CD4-positive, alpha-beta memory T cell (primary cell): Measurements from ENCODE around the gene SLC35G2. TPM values are rescaled to one million over a fixed set of nuclear protein-coding genes. Genes with fewer than 3 reads are reported as not detected.
A peak's percentile ranks its signal among the peaks of the same experiment; 100 is the strongest.

Experiments
- CTCF ChIA-PET: fragments of 350-600 bp; sonication (Branson Sonifier 250); formaldehyde crosslinking; loops from one replicate; lab custom pipeline; 2021; ENCODE audit warnings: inconsistent platforms; ENCODE audit not compliant: partially characterized antibody; lab: Charles Lee
- POLR2A ChIA-PET: fragments of 350-600 bp; sonication (Branson Sonifier 250); formaldehyde crosslinking; loops from one replicate; lab custom pipeline; 2021; ENCODE audit not compliant: partially characterized antibody; lab: Charles Lee
- DNase-seq, 5 donors: peaks; one replicate each; pipeline versions ENCODE4 v3.0.0 to v3.0.0-alpha.2; 2020 to 2022; ENCODE audit warnings: mixed read lengths in 1 of 5
- H3K27ac ChIP-seq: one replicate; pipeline ENCODE4 v1.7.0; 2013; ENCODE audit warnings: low read depth, low read length
- H3K27me3 ChIP-seq: 2 replicates; pipeline ENCODE4 v1.7.0; 2013; ENCODE audit warnings: mild to moderate bottlenecking, low read length, moderate library complexity; ENCODE audit not compliant: insufficient read depth
- H3K36me3 ChIP-seq: 2 replicates; pipeline ENCODE4 v1.7.0; 2013; ENCODE audit warnings: mild to moderate bottlenecking, low read length, moderate library complexity; ENCODE audit not compliant: insufficient read depth
- H3K4me1 ChIP-seq: 2 replicates; pipeline ENCODE4 v1.7.0; 2013; ENCODE audit warnings: mild to moderate bottlenecking, low read length, moderate library complexity; ENCODE audit not compliant: insufficient read depth
- H3K4me3 ChIP-seq, 2 donors: one replicate each; pipeline ENCODE4 v1.7.0; 2013; ENCODE audit warnings: low read length in 2 of 2, mild to moderate bottlenecking in 1 of 2
- H3K9me3 ChIP-seq, 2 donors: one replicate each; pipeline ENCODE4 v1.7.0; 2013; ENCODE audit warnings: low read length in 2 of 2, control low read depth in 1 of 2; ENCODE audit not compliant: control insufficient read depth in 1 of 2
- H3K27ac Mint-ChIP-seq, 7 donors: one replicate each; pipeline ENCODE4 v1.8.0; 2020 to 2021; ENCODE audit warnings: mixed read lengths in 7 of 7, mild to moderate bottlenecking in 6 of 7, inconsistent platforms in 3 of 7, moderate library complexity in 3 of 7
- H3K27me3 Mint-ChIP-seq, 2 donors: one replicate each; pipeline ENCODE4 v1.8.0; 2020 to 2021; ENCODE audit warnings: mixed read lengths in 2 of 2
- H3K36me3 Mint-ChIP-seq, 2 donors: one replicate each; pipeline ENCODE4 v1.8.0; 2020 to 2021; ENCODE audit warnings: mixed read lengths in 2 of 2, inconsistent platforms in 1 of 2, mild to moderate bottlenecking in 1 of 2
- H3K4me1 Mint-ChIP-seq, 4 donors: one replicate each; pipeline ENCODE4 v1.8.0; 2020 to 2021; ENCODE audit warnings: mixed read lengths in 4 of 4, mild to moderate bottlenecking in 1 of 4
- H3K4me3 Mint-ChIP-seq, 8 donors: one replicate each; pipeline ENCODE4 v1.8.0; 2020 to 2021; ENCODE audit warnings: mixed read lengths in 8 of 8, mild to moderate bottlenecking in 7 of 8, moderate library complexity in 6 of 8, inconsistent platforms in 3 of 8
- H3K9me3 Mint-ChIP-seq, 8 donors: one replicate each; pipeline ENCODE4 v1.8.0; 2020 to 2021; ENCODE audit warnings: mixed read lengths in 8 of 8, mild to moderate bottlenecking in 5 of 8, inconsistent platforms in 3 of 8, moderate library complexity in 1 of 8
- intact Hi-C: fragments of 100-400 bp; cut with micrococcal nuclease; formaldehyde crosslinking; loops from one replicate; pipeline ENCODE4 v1.15.1; 2023
- polyA plus RNA-seq, 2 donors: library from polyadenylated mRNA; unstranded; fragments of 300-500 nt; fragmentation: Illumina TruSeq; gene quantifications; one replicate each; pipeline ENCODE4 v1.2.3, GENCODE V29; 2021
- total RNA-seq, 2 experiments: library from RNA; stranded (reverse); gene quantifications; one replicate each; pipeline ENCODE4 v1.2.3, GENCODE V29; 2021

SLC35G2 gene
- total RNA-seq (under 1 TPM; 0.17 to 0.42 TPM), polyA plus RNA-seq (under 1 TPM; 0.26 to 0.38 TPM)

DNA sequence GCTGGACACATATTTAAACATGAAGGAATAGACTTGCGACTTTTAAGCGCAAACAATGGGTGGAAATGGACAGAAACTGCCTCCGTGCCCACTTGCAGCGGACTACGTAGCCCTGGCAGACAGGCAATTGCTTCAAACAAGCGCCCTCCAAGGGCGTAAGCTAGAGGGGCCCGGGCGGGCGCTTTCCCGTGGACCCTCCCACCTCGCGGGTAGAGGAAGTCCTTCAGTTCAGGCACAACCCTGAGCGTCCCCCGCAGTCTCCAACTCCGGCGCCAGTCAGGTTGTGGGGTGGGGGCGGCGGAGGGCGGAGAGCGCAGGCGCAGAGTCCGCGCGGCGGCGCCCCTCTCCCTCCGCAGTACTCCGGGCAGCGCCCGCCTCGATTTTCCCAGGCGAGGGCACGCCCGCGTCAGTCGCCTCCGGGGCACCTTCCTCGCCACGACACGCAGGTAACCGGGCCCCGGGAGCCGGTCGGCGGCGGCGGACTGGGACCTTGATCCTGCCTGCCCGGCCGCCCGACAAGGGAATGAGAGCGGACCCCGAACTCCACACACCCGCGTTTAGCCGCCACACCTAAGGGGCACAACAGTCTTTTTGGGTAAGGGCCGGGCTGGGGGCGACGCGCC, at the start of gene SLC35G2:
SLC35G2 (plus strand) TSS at position 358 of the 623 bp plus-strand sequence. CDS start 35,335 bp downstream, outside the sequence.
- ChIA-PET POLR2A (interaction anchor here (0.9 kb wide), 1 partner anchor 43 kb away, joined by 3 read pairs; the partner anchor contains the start of gene NCK1), CTCF (no interaction called here)
- peaks cover 13% of the 10 kb centered on the region for H3K27me3 ChIP-seq
- peak within 1 kb of the TSS; percentile 50 to 63 for H3K4me3 ChIP-seq
- Mint-ChIP-seq H3K4me3 (peak within 1 kb of the TSS; percentile 83 to 94 (median 89)), H3K36me3 (no peaks in the 10 kb centered on the region), H3K27me3 (peaks cover 18 to 39% of the 10 kb centered on the region in 2 donors), H3K9me3 (peaks cover 0 to 10% (median 5%) of the 10 kb centered on the region in 8 donors), H3K27ac (peak within 1 kb of the TSS in 4 of 7 donors; percentile 11 to 65 (median 42)), H3K4me1 (peaks cover 14 to 21% (median 18%) of the 10 kb centered on the region in 4 donors)
- no peaks in the 10 kb centered on the region for H3K36me3 ChIP-seq
- intact Hi-C loops = loop anchor here (2.0 kb wide), 1 partner anchor 66 kb away; the partner anchor contains the start of gene STAG1
- no peaks in the 10 kb centered on the region for H3K9me3 ChIP-seq
- peak; percentile 4 to 44 (median 18) for DNase-seq
- H3K4me1 ChIP-seq = peaks cover 17% of the 10 kb centered on the region
- H3K27ac ChIP-seq = no peak within 1 kb of the TSS

DNA sequence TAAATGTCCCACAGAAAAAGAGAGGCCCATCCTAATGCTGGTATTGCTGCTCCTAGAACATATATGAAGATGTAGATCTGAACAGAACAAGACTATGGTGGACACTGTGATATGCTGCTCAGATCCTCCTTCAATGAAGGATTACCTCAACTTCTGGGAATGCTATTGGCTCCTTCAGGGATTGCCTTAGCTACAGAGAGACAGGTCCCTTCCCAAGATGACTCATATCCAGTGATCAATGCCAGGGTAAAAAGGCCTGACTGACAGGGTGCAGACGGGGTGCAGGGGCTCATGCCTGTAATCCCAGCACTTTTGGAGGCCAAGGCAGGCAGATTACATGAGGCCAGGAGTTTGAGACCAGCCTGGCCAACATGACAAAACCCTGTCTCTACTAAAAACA, 46.2 kb upstream of the SLC35G2 start:
- Mint-ChIP-seq H3K4me1 (no peaks in the 10 kb centered on the region), H3K27me3 (no peaks in the 10 kb centered on the region), H3K9me3 (peaks cover 0 to 1% (median 0%) of the 10 kb centered on the region in 8 donors), H3K36me3 (no peaks in the 10 kb centered on the region), H3K27ac (no peak overlapping the region), H3K4me3 (no peak overlapping the region)
- CTCF ChIA-PET = interaction anchor here (0.9 to 1.0 kb wide), 2 partner anchors 9 to 242 kb away, joined by 3 to 4 read pairs; no protein-coding TSS in a partner anchor
- no peak overlapping the region for H3K4me3 ChIP-seq
- H3K27me3 ChIP-seq = no peaks in the 10 kb centered on the region
- no peak for DNase-seq
- POLR2A ChIA-PET = interaction anchor here (1.5 kb wide), 1 partner anchor 20 kb away, joined by 3 read pairs; no protein-coding TSS in a partner anchor
- intact Hi-C loops = no loop called here
- H3K27ac ChIP-seq = no peak overlapping the region
- H3K36me3 ChIP-seq = no peaks in the 10 kb centered on the region
- H3K4me1 ChIP-seq = no peaks in the 10 kb centered on the region
- H3K9me3 ChIP-seq = no peaks in the 10 kb centered on the region

DNA sequence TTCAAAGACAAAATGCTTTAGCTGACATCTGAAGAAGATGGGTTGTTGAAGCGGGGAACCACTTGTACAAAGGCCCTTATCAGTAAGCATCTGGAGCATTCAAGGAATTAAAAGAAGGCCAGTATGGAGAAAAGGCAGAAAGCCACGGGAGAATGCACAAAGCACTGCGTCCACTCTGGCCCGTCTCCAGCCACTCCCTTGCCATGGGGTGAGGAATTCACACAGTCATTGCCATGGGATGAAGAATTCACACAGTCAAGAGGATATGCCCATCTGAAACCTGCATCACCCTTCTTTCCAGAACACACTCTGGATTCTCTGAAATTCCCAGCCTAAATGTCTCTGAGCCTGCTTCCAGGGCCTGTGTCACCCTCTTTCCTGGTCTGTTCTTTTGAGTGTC, 40.1 kb upstream of the SLC35G2 start:
- CTCF ChIA-PET = no interaction called here
- intact Hi-C loops = no loop called here
- H3K4me1 Mint-ChIP-seq = no peaks in the 10 kb centered on the region

DNA sequence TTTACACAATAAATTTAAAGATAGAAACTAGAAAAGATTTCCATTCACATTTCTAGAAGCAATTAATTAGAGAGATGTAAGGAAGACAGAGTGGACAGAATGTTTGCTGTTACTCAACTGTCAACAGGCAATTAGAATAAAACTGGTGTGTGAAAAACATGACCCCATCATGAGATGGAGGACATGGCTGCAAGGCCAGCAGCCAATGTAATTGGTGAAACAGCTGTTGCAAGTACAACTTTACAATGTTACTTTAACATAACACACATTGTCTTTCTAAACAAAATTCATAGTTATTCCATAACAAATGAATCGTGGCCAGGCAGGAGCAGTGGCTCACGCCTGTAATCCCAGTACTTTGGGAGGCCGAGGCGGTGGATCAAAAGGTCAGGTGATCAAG, 38.2 kb upstream of the SLC35G2 start:
- Histone ChIP-seq H3K4me3 (no peak overlapping the region), H3K27me3 (no peaks in the 10 kb centered on the region), H3K4me1 (no peaks in the 10 kb centered on the region), H3K27ac (no peak overlapping the region), H3K36me3 (no peaks in the 10 kb centered on the region), H3K9me3 (no peaks in the 10 kb centered on the region)
- intact Hi-C loops = no loop called here
- no peaks in the 10 kb centered on the region for H3K36me3 Mint-ChIP-seq
- H3K27me3 Mint-ChIP-seq = no peaks in the 10 kb centered on the region
- DNase-seq = no peak
- CTCF ChIA-PET = interaction anchor here (1.2 to 1.4 kb wide), 2 partner anchors 8 to 233 kb away, joined by 4 read pairs; no protein-coding TSS in a partner anchor
- no peaks in the 10 kb centered on the region for H3K4me1 Mint-ChIP-seq
- H3K27ac Mint-ChIP-seq = no peak overlapping the region
- no peak overlapping the region for H3K4me3 Mint-ChIP-seq
- POLR2A ChIA-PET = no interaction called here
- peaks cover 0 to 2% (median 0%) of the 10 kb centered on the region in 8 donors for H3K9me3 Mint-ChIP-seq

More for the DNA sequence above, 40.1 kb upstream of the SLC35G2 start:
- Mint-ChIP-seq H3K27me3 (no peaks in the 10 kb centered on the region), H3K36me3 (no peaks in the 10 kb centered on the region), H3K4me3 (no peak overlapping the region), H3K27ac (no peak overlapping the region), H3K9me3 (peaks cover 0 to 2% (median 0%) of the 10 kb centered on the region in 8 donors)
- DNase-seq = no peak
- POLR2A ChIA-PET = no interaction called here
- Histone ChIP-seq H3K4me3 (no peak overlapping the region), H3K36me3 (no peaks in the 10 kb centered on the region), H3K27me3 (no peaks in the 10 kb centered on the region), H3K9me3 (no peaks in the 10 kb centered on the region), H3K27ac (no peak overlapping the region), H3K4me1 (no peaks in the 10 kb centered on the region)

DNA sequence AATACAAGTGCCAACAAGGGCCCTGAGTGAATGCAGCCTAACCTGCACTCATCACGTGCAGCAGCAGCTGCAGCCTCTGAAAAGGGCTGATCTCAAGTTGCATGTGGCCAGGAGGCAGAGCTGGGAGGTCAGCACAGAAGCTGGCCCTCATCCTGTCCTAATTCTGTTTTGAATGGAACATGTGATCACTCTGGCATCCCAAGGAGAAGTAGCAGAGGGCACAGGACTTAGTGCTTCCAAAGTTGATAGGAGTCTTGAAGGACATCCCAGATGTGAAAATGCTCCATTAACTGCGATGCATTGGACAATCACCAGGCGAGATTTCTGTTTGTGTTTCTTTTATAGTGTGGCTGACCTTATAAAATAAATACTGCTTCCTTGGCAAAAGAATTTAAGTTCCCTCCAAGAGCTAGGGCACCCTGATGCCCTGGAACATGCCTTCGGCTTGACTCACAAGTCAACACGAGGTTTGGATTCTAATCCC, 35.2 kb upstream of the SLC35G2 start:
- Mint-ChIP-seq H3K9me3 (peaks cover 0 to 2% (median 0%) of the 10 kb centered on the region in 8 donors), H3K4me1 (peaks cover 5 to 10% (median 8%) of the 10 kb centered on the region in 4 donors), H3K4me3 (no peak overlapping the region), H3K36me3 (no peaks in the 10 kb centered on the region), H3K27ac (no peak overlapping the region), H3K27me3 (no peaks in the 10 kb centered on the region)
- H3K4me1 ChIP-seq = peaks cover 9% of the 10 kb centered on the region
- no peak overlapping the region for H3K27ac ChIP-seq
- POLR2A ChIA-PET = interaction anchor here (0.6 kb wide), 1 partner anchor 151 kb away, joined by 3 read pairs; no protein-coding TSS in a partner anchor
- DNase-seq = no peak
- no peaks in the 10 kb centered on the region for H3K36me3 ChIP-seq
- no peaks in the 10 kb centered on the region for H3K27me3 ChIP-seq
- CTCF ChIA-PET = no interaction called here
- H3K4me3 ChIP-seq = no peak overlapping the region
- intact Hi-C loops = no loop called here
- H3K9me3 ChIP-seq = no peaks in the 10 kb centered on the region

DNA sequence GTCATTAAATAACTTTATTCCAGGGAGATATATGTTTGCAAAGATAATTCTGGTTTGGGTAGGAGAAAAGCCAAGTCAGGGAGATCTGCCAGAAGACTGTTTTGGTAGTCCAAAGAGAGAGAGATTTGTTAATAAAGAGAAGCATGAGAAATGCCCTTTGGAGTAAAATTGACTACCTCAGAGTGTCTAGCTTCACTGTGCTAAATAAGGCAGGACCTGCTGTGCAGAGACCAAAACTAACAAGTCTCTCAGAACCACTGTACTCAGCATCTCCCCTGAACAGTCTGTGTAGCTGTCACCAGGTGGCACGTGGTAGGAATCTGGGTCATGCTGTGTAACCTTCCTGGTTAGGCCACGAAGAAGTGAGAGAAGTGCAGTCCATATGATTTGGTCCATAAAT, 31.6 kb upstream of the SLC35G2 start:
- intact Hi-C loops = no loop called here

DNA sequence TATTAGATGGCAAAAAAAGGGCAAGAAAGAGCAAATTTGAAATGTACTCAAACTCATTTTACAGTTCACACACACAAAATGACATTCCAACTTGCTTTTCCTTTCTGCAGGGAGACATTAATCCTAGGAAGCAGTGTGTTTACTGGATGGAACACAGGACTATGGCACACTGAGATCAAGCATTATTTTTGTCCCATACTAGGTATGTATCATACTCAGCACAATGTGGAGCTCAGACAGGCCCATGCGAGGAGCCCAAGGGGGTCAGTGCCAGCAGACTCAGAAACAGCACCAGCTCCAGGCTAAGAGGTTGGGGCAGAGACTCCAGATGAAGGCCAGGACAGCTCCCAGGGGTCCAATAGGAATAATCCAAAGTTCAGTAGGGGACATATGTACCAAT, 30.8 kb upstream of the SLC35G2 start:
- Histone ChIP-seq H3K4me1 (peaks cover 9% of the 10 kb centered on the region), H3K36me3 (no peaks in the 10 kb centered on the region), H3K9me3 (no peaks in the 10 kb centered on the region), H3K27me3 (no peaks in the 10 kb centered on the region), H3K27ac (no peak overlapping the region), H3K4me3 (no peak overlapping the region)
- Mint-ChIP-seq H3K27ac (no peak overlapping the region), H3K4me1 (peaks cover 5 to 10% (median 8%) of the 10 kb centered on the region in 4 donors), H3K36me3 (no peaks in the 10 kb centered on the region), H3K9me3 (no peaks in the 10 kb centered on the region), H3K4me3 (no peak overlapping the region), H3K27me3 (peaks cover 0 to 2% of the 10 kb centered on the region in 2 donors)
- ChIA-PET CTCF (interaction anchor here (1.2 to 2.6 kb wide), 3 partner anchors 36 to 226 kb away, joined by 3 to 11 read pairs (median 7); partner anchors contain the start of genes NCK1 and STAG1), POLR2A (interaction anchor here (0.7 to 1.3 kb wide), 2 partner anchors 36 to 74 kb away, joined by 4 to 10 read pairs; partner anchors contain the start of genes NCK1 and STAG1)
- DNase-seq = no peak
- intact Hi-C loops = no loop called here

More for the DNA sequence above, 31.6 kb upstream of the SLC35G2 start:
- Histone ChIP-seq H3K36me3 (no peaks in the 10 kb centered on the region), H3K4me3 (no peak overlapping the region), H3K9me3 (no peaks in the 10 kb centered on the region), H3K27ac (no peak overlapping the region), H3K27me3 (no peaks in the 10 kb centered on the region), H3K4me1 (peaks cover 9% of the 10 kb centered on the region)
- Mint-ChIP-seq H3K9me3 (no peaks in the 10 kb centered on the region), H3K4me1 (peaks cover 5 to 10% (median 8%) of the 10 kb centered on the region in 4 donors), H3K27ac (peak overlapping the region in 2 of 7 donors; percentile 8 to 67), H3K4me3 (no peak overlapping the region), H3K27me3 (no peaks in the 10 kb centered on the region), H3K36me3 (no peaks in the 10 kb centered on the region)
- POLR2A ChIA-PET = interaction anchor here (0.7 to 1.3 kb wide), 2 partner anchors 35 to 75 kb away, joined by 4 to 10 read pairs; partner anchors contain the start of genes NCK1 and STAG1
- CTCF ChIA-PET = interaction anchor here (1.5 to 2.6 kb wide), 3 partner anchors 35 to 227 kb away, joined by 6 to 11 read pairs (median 7); partner anchors contain the start of genes NCK1 and STAG1
- DNase-seq = peak; percentile 3 to 42 (median 26)
